ENCODE measurements around the gene TMEM91.
"Not testable (repeated sequence)": the region's sequence is repeated elsewhere in the genome, so short reads cannot be mapped to it uniquely, and the experiment has no call there.

TMEM91 gene

GRCh38 chr19:41353466-41354342 is 22.6 kb upstream of the TMEM91 start, which contains the start of gene TGFB1:
Gene TGFB1, minus strand, starts transcription at chr19:41353922. Its CDS starts 878 bp downstream, at chr19:41353044.
- DNase-seq = no peak

GRCh38 chr19:41354343-41354953 is 21.9 kb upstream of the TMEM91 start:
- no peak for DNase-seq

GRCh38 chr19:41355035-41355434 is 21.3 kb upstream of the TMEM91 start:
- no peak for DNase-seq

- DNase-seq = no peak
These were observed 20.5 kb upstream of the TMEM91 start for GRCh38 chr19:41355802-41356201.

- DNase-seq = no peak
These were observed 19.2 kb upstream of the TMEM91 start for GRCh38 chr19:41356984-41357739.

- DNase-seq = no peak
These were observed 18.6 kb upstream of the TMEM91 start for GRCh38 chr19:41357746-41358145.

GRCh38 chr19:41359741-41360140 is 16.6 kb upstream of the TMEM91 start:
- no peak for DNase-seq

- no peak for DNase-seq
These were observed 14.0 kb upstream of the TMEM91 start for GRCh38 chr19:41362143-41362847.

GRCh38 chr19:41363371-41363752 is 13.0 kb upstream of the TMEM91 start:
- no peak for DNase-seq

GRCh38 chr19:41363753-41364523 is 12.4 kb upstream of the TMEM91 start, which contains the start of gene B9D2:
Gene B9D2, minus strand, starts transcription at chr19:41364149. Its CDS starts 630 bp downstream, at chr19:41363519.
- DNase-seq = peak; percentile 98

GRCh38 chr19:41364524-41365391 is 11.6 kb upstream of the TMEM91 start:
- DNase-seq = no peak

GRCh38 chr19:41366089-41366488 is 10.2 kb upstream of the TMEM91 start:
- no peak for DNase-seq

- no peak for DNase-seq
These were observed 8.5 kb upstream of the TMEM91 start for GRCh38 chr19:41367848-41368301.

GRCh38 chr19:41369769-41370168 is 6.6 kb upstream of the TMEM91 start:
- DNase-seq = no peak

- DNase-seq = not testable (repeated sequence)
These were observed 5.2 kb upstream of the TMEM91 start for GRCh38 chr19:41371119-41371518.

- DNase-seq = no peak
These were observed 4.8 kb upstream of the TMEM91 start for GRCh38 chr19:41371541-41371940.

GRCh38 chr19:41372501-41372900 is 3.8 kb upstream of the TMEM91 start:
- DNase-seq = no peak

- peak; percentile 89 for DNase-seq
These were observed 2.3 kb upstream of the TMEM91 start for GRCh38 chr19:41373993-41374392.

GRCh38 chr19:41376998-41377365 is 649 bp downstream of the TMEM91 start:
- no peak for DNase-seq

GRCh38 chr19:41377977-41378709 is 1.8 kb downstream of the TMEM91 start:
- no peak for DNase-seq
